K562 (cell line): ENCODE data around the gene ZNF891.

Experiments used
- CEBPB ChIP-seq: fragments of 450-650 bp; IDR thresholded peaks from 2 replicates; pipeline ENCODE4 v1.6.1; 2016; ENCODE audit warnings: missing genetic modification characterization, missing compliant biosample characterization
- EP300 ChIP-seq: IDR thresholded peaks from 2 replicates; pipeline ENCODE4 v1.6.1; 2012; ENCODE audit warnings: low read length, improper control_type of control experiment
- EZH2 ChIP-seq: IDR thresholded peaks from 2 replicates; pipeline ENCODE4 v1.6.1; 2012; ENCODE audit warnings: low read depth, mild to moderate bottlenecking, inconsistent platforms, low read length, borderline replicate concordance
- HOXB6 ChIP-seq: fragments of 250-450 bp; sonication (Bioruptor Pico); IDR thresholded peaks from 2 replicates; pipeline ENCODE4 v1.5.1; 2022; ENCODE audit warnings: mild to moderate bottlenecking, borderline replicate concordance
- NCOA1 ChIP-seq: fragments of 450-650 bp; IDR thresholded peaks from 2 replicates; pipeline ENCODE4 v1.6.1; 2016; ENCODE audit warnings: low read depth
- PURB ChIP-seq: sonication (generic); formaldehyde crosslinking; IDR thresholded peaks from 2 replicates; pipeline ENCODE4 v1.9.0; 2021; ENCODE audit warnings: low read depth, mild to moderate bottlenecking, missing genetic modification reagents
- TAF1 ChIP-seq: IDR thresholded peaks from 2 replicates; pipeline ENCODE4 v1.6.1; 2011; ENCODE audit warnings: mild to moderate bottlenecking, low read length, moderate library complexity; ENCODE audit not compliant: insufficient read depth, control insufficient read depth, severe bottlenecking; ENCODE audit errors: extremely low read depth
- TARDBP ChIP-seq: fragments of 450-650 bp; IDR thresholded peaks from 2 replicates; pipeline ENCODE4 v1.6.1; 2016
- ZNF354B ChIP-seq: fragments of 250-450 bp; sonication (Bioruptor Pico); IDR thresholded peaks from 2 replicates; pipeline ENCODE4 v1.4.0; 2020
- ZSCAN32 ChIP-seq: fragments of 450-650 bp; formaldehyde crosslinking; IDR thresholded peaks from 2 replicates; pipeline ENCODE4 v1.4.0; 2020; ENCODE audit warnings: mild to moderate bottlenecking, moderate library complexity
- TF ChIP-seq, protein P1 (sequence below): sonication (generic); formaldehyde crosslinking; IDR thresholded peaks from 2 replicates; pipeline ENCODE4 v1.8.1; 2023; ENCODE audit warnings: mild to moderate bottlenecking, missing genetic modification reagents
- TF ChIP-seq, protein P2 (sequence below), 3 experiments: IDR thresholded peaks in 2 of 3; conservative IDR thresholded peaks in 1 of 3; 2 replicates each; pipeline ENCODE4 v1.5.1; 2011 to 2012; ENCODE audit warnings: low read length in 3 of 3, mild to moderate bottlenecking in 3 of 3, control low read depth in 2 of 3, improper control_type of control experiment in 1 of 3, inconsistent platforms in 1 of 3, low read depth in 1 of 3, mixed read lengths in 1 of 3, moderate library complexity in 1 of 3; ENCODE audit not compliant: insufficient read depth in 2 of 3

DNA sequence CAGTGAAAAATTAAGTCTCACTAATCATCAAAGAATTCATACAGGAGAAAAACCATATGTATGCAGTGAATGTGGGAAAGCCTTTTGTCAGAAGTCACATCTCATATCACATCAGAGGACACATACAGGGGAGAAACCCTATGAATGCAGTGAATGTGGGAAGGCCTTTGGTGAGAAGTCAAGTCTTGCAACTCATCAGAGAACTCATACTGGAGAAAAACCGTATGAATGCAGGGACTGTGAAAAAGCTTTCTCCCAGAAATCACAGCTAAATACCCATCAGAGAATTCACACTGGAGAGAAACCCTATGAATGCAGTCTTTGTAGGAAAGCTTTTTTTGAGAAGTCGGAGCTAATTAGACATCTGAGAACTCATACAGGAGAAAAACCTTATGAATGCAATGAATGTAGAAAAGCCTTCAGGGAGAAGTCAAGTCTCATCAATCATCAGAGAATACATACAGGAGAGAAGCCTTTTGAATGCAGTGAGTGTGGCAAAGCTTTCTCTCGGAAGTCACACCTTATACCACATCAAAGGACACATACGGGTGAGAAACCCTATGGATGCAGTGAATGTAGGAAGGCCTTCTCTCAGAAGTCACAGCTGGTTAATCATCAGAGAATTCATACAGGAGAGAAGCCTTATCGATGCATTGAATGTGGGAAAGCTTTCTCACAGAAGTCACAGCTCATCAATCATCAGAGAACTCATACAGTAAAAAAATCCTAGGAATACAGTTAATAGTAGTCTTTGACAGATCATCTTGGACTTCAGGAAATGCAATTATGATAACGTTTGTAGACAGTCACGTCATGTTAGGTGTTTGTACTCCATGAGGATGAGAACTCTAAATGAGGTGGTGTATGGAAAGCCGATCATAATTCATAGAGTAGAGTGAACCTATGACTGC, 71.6 kb downstream of the ZNF891 start:
- TF ChIP-seq, protein P1, sequence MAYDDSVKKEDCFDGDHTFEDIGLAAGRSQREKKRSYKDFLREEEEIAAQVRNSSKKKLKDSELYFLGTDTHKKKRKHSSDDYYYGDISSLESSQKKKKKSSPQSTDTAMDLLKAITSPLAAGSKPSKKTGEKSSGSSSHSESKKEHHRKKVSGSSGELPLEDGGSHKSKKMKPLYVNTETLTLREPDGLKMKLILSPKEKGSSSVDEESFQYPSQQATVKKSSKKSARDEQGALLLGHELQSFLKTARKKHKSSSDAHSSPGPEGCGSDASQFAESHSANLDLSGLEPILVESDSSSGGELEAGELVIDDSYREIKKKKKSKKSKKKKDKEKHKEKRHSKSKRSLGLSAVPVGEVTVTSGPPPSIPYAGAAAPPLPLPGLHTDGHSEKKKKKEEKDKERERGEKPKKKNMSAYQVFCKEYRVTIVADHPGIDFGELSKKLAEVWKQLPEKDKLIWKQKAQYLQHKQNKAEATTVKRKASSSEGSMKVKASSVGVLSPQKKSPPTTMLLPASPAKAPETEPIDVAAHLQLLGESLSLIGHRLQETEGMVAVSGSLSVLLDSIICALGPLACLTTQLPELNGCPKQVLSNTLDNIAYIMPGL: no peak
- no peak for TF ChIP-seq EP300
- TF ChIP-seq EZH2: no peak
- no peak for TF ChIP-seq HOXB6 (CRISPR knock-in tag)
- no peak for TF ChIP-seq TARDBP
- no peak for TF ChIP-seq ZSCAN32 (CRISPR knock-in tag)
- TF ChIP-seq NCOA1: no peak
- TF ChIP-seq TAF1: no peak
- TF ChIP-seq, protein P2, sequence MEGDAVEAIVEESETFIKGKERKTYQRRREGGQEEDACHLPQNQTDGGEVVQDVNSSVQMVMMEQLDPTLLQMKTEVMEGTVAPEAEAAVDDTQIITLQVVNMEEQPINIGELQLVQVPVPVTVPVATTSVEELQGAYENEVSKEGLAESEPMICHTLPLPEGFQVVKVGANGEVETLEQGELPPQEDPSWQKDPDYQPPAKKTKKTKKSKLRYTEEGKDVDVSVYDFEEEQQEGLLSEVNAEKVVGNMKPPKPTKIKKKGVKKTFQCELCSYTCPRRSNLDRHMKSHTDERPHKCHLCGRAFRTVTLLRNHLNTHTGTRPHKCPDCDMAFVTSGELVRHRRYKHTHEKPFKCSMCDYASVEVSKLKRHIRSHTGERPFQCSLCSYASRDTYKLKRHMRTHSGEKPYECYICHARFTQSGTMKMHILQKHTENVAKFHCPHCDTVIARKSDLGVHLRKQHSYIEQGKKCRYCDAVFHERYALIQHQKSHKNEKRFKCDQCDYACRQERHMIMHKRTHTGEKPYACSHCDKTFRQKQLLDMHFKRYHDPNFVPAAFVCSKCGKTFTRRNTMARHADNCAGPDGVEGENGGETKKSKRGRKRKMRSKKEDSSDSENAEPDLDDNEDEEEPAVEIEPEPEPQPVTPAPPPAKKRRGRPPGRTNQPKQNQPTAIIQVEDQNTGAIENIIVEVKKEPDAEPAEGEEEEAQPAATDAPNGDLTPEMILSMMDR (IDR thresholded peaks at IDR 0.05 in 2 of 3, conservative IDR thresholded peaks at IDR 0.05 in 1 of 3; ENCODE audit: insufficient read depth in 2 of 3, low read depth in 1 of 3, low read length in 3 of 3): no peak
- TF ChIP-seq ZNF354B (CRISPR knock-in tag): no peak
- TF ChIP-seq CEBPB (tag): no peak
- TF ChIP-seq PURB (CRISPR knock-in tag): no peak
